Measurements from ENCODE around the gene OSM. TPM values are rescaled to one million over a fixed set of nuclear protein-coding genes. Genes with fewer than 3 reads are reported as not detected.
A peak's percentile ranks its signal among the peaks of the same experiment; 100 is the strongest.

OSM gene
- polyA plus RNA-seq, 1 donor (not counting 4 experiments of a cell fraction or from before 2014, with no cell fraction given) = not detected

GRCh38 chr22:30250661-30251267 lies 15.9 kb downstream of the OSM start:
- Histone ChIP-seq H3K27me3 (ENCODE audit: control insufficient read depth, extremely low read depth, insufficient read depth, low read length) (no peaks in the 10 kb centered on the region), H3K4me1 (ENCODE audit: control insufficient read depth, extremely low read depth, insufficient read depth, low read length) (peaks cover 39% of the 10 kb centered on the region), H4K20me1 (ENCODE audit: control insufficient read depth, extremely low read depth, insufficient read depth, low read length) (no peaks in the 10 kb centered on the region), H3K79me2 (ENCODE audit: control insufficient read depth, insufficient read depth, low read length) (no peaks in the 10 kb centered on the region), H3K9me3 (ENCODE audit: control insufficient read depth, low read depth, low read length) (no peaks in the 10 kb centered on the region), H3K27ac (ENCODE audit: control insufficient read depth, insufficient read depth, low read length) (peak overlapping the region; percentile 38), H3K4me3 (ENCODE audit: control insufficient read depth in 2 of 3, extremely low read depth in 1 of 3, insufficient read depth in 2 of 3, low read depth in 1 of 3, low read length in 3 of 3) (no peak overlapping the region), H3K4me2 (ENCODE audit: control insufficient read depth, extremely low read depth, insufficient read depth, low read depth, low read length) (peak overlapping the region; percentile 46), H3K36me3 (ENCODE audit: control insufficient read depth in 2 of 2, extremely low read depth in 1 of 2, insufficient read depth in 2 of 2, low read length in 2 of 2) (no peaks in the 10 kb centered on the region), H3K9ac (ENCODE audit: control insufficient read depth, extremely low read depth, insufficient read depth, low read length) (peak overlapping the region; percentile 46), H2AFZ (ENCODE audit: control insufficient read depth, low read length) (no peak overlapping the region), H3K9me1 (ENCODE audit: control insufficient read depth, extremely low read depth, insufficient read depth, low read length) (no peaks in the 10 kb centered on the region)
- peak; percentile 89 for FAIRE-seq
- DNase-seq (ENCODE audit: low read depth, low spot score) = no peak
- no peak for TF ChIP-seq CTCF (optimal IDR thresholded peaks at IDR 0.05 in 1 of 3, IDR thresholded peaks at IDR 0.05 in 1 of 3, conservative IDR thresholded peaks at IDR 0.05 in 1 of 3; ENCODE audit: extremely low read depth in 1 of 3, insufficient read depth in 2 of 3, low read length in 3 of 3)
- dilution Hi-C loops (cut with MboI; ENCODE audit: extremely low pct_ligation_motif_present, low sequenced_read_pairs) = no loop called here

GRCh38 chr22:30250039-30250565 lies 16.5 kb downstream of the OSM start:
- peaks cover 43% of the 10 kb centered on the region for H3K4me1 ChIP-seq (ENCODE audit: control insufficient read depth, extremely low read depth, insufficient read depth, low read length)

More at GRCh38 chr22:30250039-30250565, 16.5 kb downstream of the OSM start:
- no peak for TF ChIP-seq CTCF (optimal IDR thresholded peaks at IDR 0.05 in 1 of 3, IDR thresholded peaks at IDR 0.05 in 1 of 3, conservative IDR thresholded peaks at IDR 0.05 in 1 of 3; ENCODE audit: extremely low read depth in 1 of 3, insufficient read depth in 2 of 3, low read length in 3 of 3)
- no peak for TF ChIP-seq EZH2 (IDR thresholded peaks at IDR 0.05; ENCODE audit: low read length)
- H4K20me1 ChIP-seq (ENCODE audit: control insufficient read depth, extremely low read depth, insufficient read depth, low read length) = no peaks in the 10 kb centered on the region
- no peaks in the 10 kb centered on the region for H3K36me3 ChIP-seq (ENCODE audit: control insufficient read depth in 2 of 2, extremely low read depth in 1 of 2, insufficient read depth in 2 of 2, low read length in 2 of 2)
- no peak for FAIRE-seq
- dilution Hi-C loops (cut with MboI; ENCODE audit: extremely low pct_ligation_motif_present, low sequenced_read_pairs) = no loop called here
- no peaks in the 10 kb centered on the region for H3K79me2 ChIP-seq (ENCODE audit: control insufficient read depth, insufficient read depth, low read length)
- no peaks in the 10 kb centered on the region for H3K9me3 ChIP-seq (ENCODE audit: control insufficient read depth, low read depth, low read length)
- no peaks in the 10 kb centered on the region for H3K9me1 ChIP-seq (ENCODE audit: control insufficient read depth, extremely low read depth, insufficient read depth, low read length)
- no peak overlapping the region for H3K4me3 ChIP-seq (ENCODE audit: control insufficient read depth in 2 of 3, extremely low read depth in 1 of 3, insufficient read depth in 2 of 3, low read depth in 1 of 3, low read length in 3 of 3)
- DNase-seq (ENCODE audit: low read depth, low spot score) = no peak
- H3K27me3 ChIP-seq (ENCODE audit: control insufficient read depth, extremely low read depth, insufficient read depth, low read length) = no peaks in the 10 kb centered on the region
- no peak overlapping the region for H2AFZ ChIP-seq (ENCODE audit: control insufficient read depth, low read length)
- no peak overlapping the region for H3K27ac ChIP-seq (ENCODE audit: control insufficient read depth, insufficient read depth, low read length)
- no peak overlapping the region for H3K9ac ChIP-seq (ENCODE audit: control insufficient read depth, extremely low read depth, insufficient read depth, low read length)
- H3K4me2 ChIP-seq (ENCODE audit: control insufficient read depth, extremely low read depth, insufficient read depth, low read depth, low read length) = no peak overlapping the region
